Endothelial cell of umbilical vein (primary cell): ENCODE results near the gene CCDC146. TPM values are rescaled to one million over a fixed set of nuclear protein-coding genes. Genes with fewer than 3 reads are reported as not detected.

Experiments
- BruUV-seq: library from RNA; stranded (reverse); fragments of 400-500 nt; replicated peaks from 2 replicates; lab custom pipeline; 2021; lab: Mats Ljungman, UMichigan
- CTCF ChIA-PET: fragments of 300-600, 350-600 bp; sonication (Branson Sonifier 250); formaldehyde crosslinking; loops from one replicate; lab custom pipeline; 2021; ENCODE audit warnings: antibody characterized with exemption, inconsistent platforms; lab: Charles Lee
- POLR2A ChIA-PET: fragments of 300-600, 350-600 bp; sonication (Branson Sonifier 250); formaldehyde crosslinking; loops from one replicate; lab custom pipeline; 2021; ENCODE audit warnings: antibody characterized with exemption, inconsistent platforms; lab: Charles Lee
- DNase-seq: peaks from one replicate; pipeline ENCODE4 v3.0.0-alpha.2; 2011; ENCODE audit warnings: low read depth, low spot score
- FAIRE-seq: peaks from 2 replicates; lab custom pipeline; 2011; peaks lifted over from hg19 to GRCh38; lab: Jason Lieb, UNC
- H2AFZ ChIP-seq: 2 replicates; pipeline ENCODE4 v1.6.0; 2012; ENCODE audit warnings: low read depth, low read length, control low read depth, inconsistent platforms
- H3K27ac ChIP-seq: 2 replicates; pipeline ENCODE4 v1.5.1; 2011; ENCODE audit warnings: low read depth, mild to moderate bottlenecking, control low read depth, low read length, moderate library complexity; ENCODE audit not compliant: insufficient read depth
- H3K27me3 ChIP-seq, 2 experiments: 2 replicates each; pipeline versions ENCODE4 v1.6.0 to v1.6.1; 2011; ENCODE audit warnings: low read length in 2 of 2, mixed read lengths in 1 of 2; ENCODE audit not compliant: control insufficient read depth in 2 of 2, insufficient read depth in 2 of 2
- H3K36me3 ChIP-seq, 2 experiments: 2 replicates in 1 of 2; 3 replicates in 1 of 2; pipeline ENCODE4 v1.5.1; 2011; ENCODE audit warnings: low read length in 2 of 2, mild to moderate bottlenecking in 1 of 2, moderate library complexity in 1 of 2; ENCODE audit not compliant: control insufficient read depth in 2 of 2, insufficient read depth in 2 of 2; ENCODE audit errors: extremely low read depth in 1 of 2
- H3K4me1 ChIP-seq: 3 replicates; pipeline ENCODE4 v1.5.1; 2011; ENCODE audit warnings: mild to moderate bottlenecking, low read length; ENCODE audit not compliant: control insufficient read depth, insufficient read depth; ENCODE audit errors: extremely low read depth
- H3K4me2 ChIP-seq: 2 replicates; pipeline ENCODE4 v1.6.1; 2011; ENCODE audit warnings: low read length, control low read depth, mixed read lengths; ENCODE audit not compliant: insufficient read depth
- H3K4me3 ChIP-seq, 3 experiments: fragments of 200-600 bp in 1 of 3; sonication (generic), shearing (Covaris generic) in 1 of 3; replicated peaks in 1 of 3; 2 replicates each; pipeline ENCODE4 v1.5.1; 2011 to 2016; ENCODE audit warnings: control low read depth in 3 of 3, low read length in 3 of 3, mild to moderate bottlenecking in 2 of 3, inconsistent platforms in 1 of 3, low read depth in 1 of 3, moderate library complexity in 1 of 3; ENCODE audit not compliant: insufficient read depth in 1 of 3
- H3K79me2 ChIP-seq: 2 replicates; pipeline ENCODE4 v1.6.0; 2012; ENCODE audit warnings: low read length, inconsistent platforms; ENCODE audit not compliant: control insufficient read depth, insufficient read depth
- H3K9ac ChIP-seq: replicated peaks from 2 replicates; pipeline ENCODE3; 2011; ENCODE audit warnings: low read length, control low read depth; ENCODE audit not compliant: insufficient read depth; ENCODE audit errors: extremely low read depth
- H3K9me1 ChIP-seq: replicated peaks from 3 replicates; pipeline ENCODE4 v1.6.0; 2011; ENCODE audit warnings: mild to moderate bottlenecking, low read length; ENCODE audit not compliant: control insufficient read depth, insufficient read depth; ENCODE audit errors: extremely low read depth
- H3K9me3 ChIP-seq: replicated peaks from 2 replicates; pipeline ENCODE4 v1.5.1; 2012; ENCODE audit warnings: low read length, inconsistent platforms; ENCODE audit not compliant: control insufficient read depth, insufficient read depth
- H4K20me1 ChIP-seq: replicated peaks from 2 replicates; pipeline ENCODE3; 2011; ENCODE audit warnings: mild to moderate bottlenecking, low read length; ENCODE audit not compliant: control insufficient read depth, insufficient read depth; ENCODE audit errors: extremely low read depth
- CTCF ChIP-seq, 2 donors: IDR thresholded peaks; 1 replicate in 1 of 2; 2 replicates in 1 of 2; pipeline ENCODE4 v1.5.1; 2011; ENCODE audit warnings: low read length in 2 of 2, mild to moderate bottlenecking in 2 of 2, moderate library complexity in 2 of 2, control low read depth in 1 of 2, inconsistent platforms in 1 of 2, low read depth in 1 of 2; ENCODE audit not compliant: insufficient read depth in 1 of 2; ENCODE audit errors: extremely low read depth in 1 of 2
- EZH2 ChIP-seq: IDR thresholded peaks from 2 replicates; pipeline ENCODE4 v1.6.1; 2012; ENCODE audit warnings: borderline replicate concordance, low read depth, mild to moderate bottlenecking, moderate library complexity, low read length, inconsistent platforms; ENCODE audit not compliant: severe bottlenecking
- FOS ChIP-seq: IDR thresholded peaks from 2 replicates; pipeline ENCODE4 v1.6.1; 2011; ENCODE audit warnings: mild to moderate bottlenecking, low read length, moderate library complexity, borderline replicate concordance; ENCODE audit not compliant: insufficient read depth
- JUN ChIP-seq: IDR thresholded peaks from 2 replicates; pipeline ENCODE4 v1.6.1; 2011; ENCODE audit warnings: borderline replicate concordance, low read depth; ENCODE audit not compliant: insufficient read length, insufficient read depth
- MAX ChIP-seq: IDR thresholded peaks from 2 replicates; pipeline ENCODE4 v1.6.1; 2011; ENCODE audit not compliant: insufficient read depth, insufficient read length
- POLR2AphosphoS5 ChIP-seq: IDR thresholded peaks from 2 replicates; pipeline ENCODE4 v1.6.1; 2012; ENCODE audit warnings: low read depth, mild to moderate bottlenecking, control low read depth, low read length, moderate library complexity; ENCODE audit not compliant: insufficient read depth
- dilution Hi-C: fragments of 300-500 bp; cut with MboI; formaldehyde crosslinking; loops from one replicate; pipeline ENCODE4 v1.15.0; 2019; ENCODE audit warnings: low sequenced_read_pairs; ENCODE audit not compliant: extremely low pct_ligation_motif_present
- intact Hi-C: fragments of 100-400 bp; cut with micrococcal nuclease; formaldehyde crosslinking; loops from one replicate; pipeline ENCODE4 v1.10.0; 2022
- polyA plus RNA-seq, 4 experiments: library from polyadenylated mRNA; depleted of rRNA in 3 of 4; stranded (reverse) in 3 of 4; unstranded in 1 of 4; fragments of >200 nt; gene quantifications; 2 replicates each; pipeline versions ENCODE4 v1.2.1 to v1.2.3, GENCODE V29; 2011 to 2012; ENCODE audit warnings: missing spikeins in 1 of 4
- total RNA-seq: library from RNA; stranded (reverse); gene quantifications from 2 replicates; pipeline ENCODE4 v1.2.3, GENCODE V29; 2021

CCDC146 gene
- total and polyA plus RNA-seq, 2 donors (not counting 3 experiments of a cell fraction or from before 2014, with no cell fraction given) = 0.65 to 2.2 TPM

- TF ChIP-seq JUN = no peak
- no peak for TF ChIP-seq EZH2
- no peak for TF ChIP-seq CTCF (IDR thresholded peaks at IDR 0.05; ENCODE audit: extremely low read depth in 1 of 2, insufficient read depth in 1 of 2, low read depth in 1 of 2, low read length in 2 of 2)
- TF ChIP-seq MAX = no peak
- no peak for TF ChIP-seq POLR2AphosphoS5
- TF ChIP-seq FOS = no peak
- Histone ChIP-seq H2AFZ (no peak overlapping the region), H3K9ac (no peak overlapping the region), H3K4me3 (no peak overlapping the region), H3K9me1 (no peaks in the 10 kb centered on the region), H3K9me3 (no peaks in the 10 kb centered on the region), H3K4me1 (peaks cover 5% of the 10 kb centered on the region), H4K20me1 (no peaks in the 10 kb centered on the region), H3K27ac (no peak overlapping the region), H3K79me2 (no peaks in the 10 kb centered on the region), H3K4me2 (no peak overlapping the region), H3K27me3 (no peaks in the 10 kb centered on the region), H3K36me3 (no peaks in the 10 kb centered on the region)
- BruUV-seq = no TSS peak
- dilution Hi-C loops = no loop called here
- POLR2A ChIA-PET = no interaction called here
- CTCF ChIA-PET = interaction anchor here (1.1 to 3.2 kb wide), 5 partner anchors 11 to 66 kb away, joined by 3 to 10 read pairs (median 4); no protein-coding TSS in a partner anchor
- FAIRE-seq = no peak
- no peak for DNase-seq
- intact Hi-C loops = no loop called here
Observed at GRCh38 chr7:77266291-77266794, 143.9 kb downstream of the CCDC146 start.
